GM19324 (cell line): ENCODE measurements around the gene LNX1.

Source experiments
- ATAC-seq: cut with Tn5 transposase; IDR thresholded peaks from one replicate; pipeline ENCODE4 v1.9.1; 2021; ENCODE audit warnings: mild to moderate bottlenecking, moderate library complexity; ENCODE audit not compliant: unreplicated experiment, low FRiP score

LNX1 gene

GRCh38 chr4:53591372-53591892 is at the start of gene LNX1:
TSS of gene LNX1 (minus strand) at chr4:53591486. CDS start at chr4:53574002, 17,484 bp downstream.
- ATAC-seq = no peak

GRCh38 chr4:53640576-53641453 is 49.5 kb upstream of the LNX1 start:
- ATAC-seq = peak; percentile 70

GRCh38 chr4:53638919-53639318 is 47.6 kb upstream of the LNX1 start:
- no peak for ATAC-seq

- no peak for ATAC-seq
Observed at GRCh38 chr4:53637348-53637747, 46.1 kb upstream of the LNX1 start.

GRCh38 chr4:53635697-53636483 is 44.6 kb upstream of the LNX1 start:
- no peak for ATAC-seq

GRCh38 chr4:53633608-53634007 is 42.3 kb upstream of the LNX1 start:
- no peak for ATAC-seq

DNA sequence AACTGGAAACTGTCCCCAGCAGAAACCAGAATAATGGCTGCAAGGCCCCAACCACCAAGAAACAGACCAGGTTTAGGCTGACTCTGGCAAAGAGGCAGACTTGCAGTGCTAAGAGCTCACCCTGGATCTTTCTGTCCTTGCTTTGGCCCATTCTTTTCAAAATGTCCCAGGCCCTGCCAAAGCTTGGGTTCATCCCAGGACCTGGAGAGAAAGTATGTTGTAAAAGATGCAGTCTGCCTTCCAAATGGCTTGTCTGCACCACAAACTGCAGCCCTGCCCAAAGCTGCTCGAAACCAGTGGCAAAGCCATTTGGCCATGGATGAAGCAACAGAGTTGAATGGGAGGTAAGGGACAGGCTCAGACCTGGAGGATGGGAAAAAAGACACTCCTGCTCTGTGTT is 38.0 kb upstream of the LNX1 start:
- ATAC-seq = no peak

DNA sequence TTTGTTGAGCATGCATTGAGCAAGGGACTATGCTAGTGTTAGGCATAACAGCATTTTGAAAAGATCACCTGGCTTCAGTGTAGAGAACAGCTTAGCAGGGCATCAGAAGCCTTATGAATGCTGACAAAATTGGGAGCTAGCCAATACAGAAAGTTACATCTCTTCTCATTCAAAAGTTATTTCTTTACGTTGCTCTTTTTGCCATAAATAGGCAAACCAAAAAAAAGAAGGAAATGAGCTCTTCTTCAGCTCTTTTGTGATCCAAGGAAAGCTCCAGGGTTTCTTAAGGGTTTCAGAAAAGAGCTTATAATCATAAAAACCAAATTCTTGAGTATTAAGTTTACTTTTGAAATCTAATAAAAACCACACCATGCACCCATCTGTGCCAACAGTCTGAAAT is 35.2 kb upstream of the LNX1 start:
- ATAC-seq = no peak

DNA sequence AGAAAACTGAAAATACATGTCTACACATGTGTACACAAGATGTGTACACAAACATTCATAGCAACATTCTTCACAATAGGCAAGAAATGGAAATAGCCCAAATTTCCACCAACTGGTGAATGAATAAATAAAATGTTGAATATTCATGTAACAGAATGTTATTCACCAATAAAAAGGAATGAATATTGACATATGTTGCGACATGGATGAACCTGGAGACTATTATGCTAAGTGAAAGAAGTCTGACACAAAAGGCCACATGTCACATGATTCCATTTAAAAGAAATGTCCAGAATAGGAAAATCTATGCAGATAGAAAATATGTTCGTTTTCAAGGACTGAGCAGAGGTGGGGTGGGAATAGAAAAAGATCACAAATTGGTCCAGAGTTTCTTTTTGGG is 34.6 kb upstream of the LNX1 start:
- ATAC-seq = no peak

DNA sequence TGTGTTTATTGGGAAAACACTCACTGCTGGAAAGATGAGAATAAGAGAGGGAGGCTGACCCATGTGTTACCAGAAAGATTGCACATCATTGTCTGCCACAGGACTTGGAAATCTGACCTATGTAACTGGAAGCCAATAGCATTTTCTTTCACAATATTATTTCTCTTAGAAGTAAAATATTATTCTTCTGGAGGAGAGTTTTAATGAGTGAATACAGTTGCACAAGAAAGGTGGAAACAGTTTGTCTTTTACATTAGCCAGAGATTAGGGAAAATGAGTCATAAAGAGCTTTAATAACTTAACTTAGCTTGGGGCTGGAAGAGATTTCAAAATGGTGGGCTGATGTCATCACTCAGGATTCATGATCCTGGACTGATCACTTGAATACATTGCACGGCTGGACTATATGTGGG is 31.5 kb upstream of the LNX1 start:
- ATAC-seq = no peak

DNA sequence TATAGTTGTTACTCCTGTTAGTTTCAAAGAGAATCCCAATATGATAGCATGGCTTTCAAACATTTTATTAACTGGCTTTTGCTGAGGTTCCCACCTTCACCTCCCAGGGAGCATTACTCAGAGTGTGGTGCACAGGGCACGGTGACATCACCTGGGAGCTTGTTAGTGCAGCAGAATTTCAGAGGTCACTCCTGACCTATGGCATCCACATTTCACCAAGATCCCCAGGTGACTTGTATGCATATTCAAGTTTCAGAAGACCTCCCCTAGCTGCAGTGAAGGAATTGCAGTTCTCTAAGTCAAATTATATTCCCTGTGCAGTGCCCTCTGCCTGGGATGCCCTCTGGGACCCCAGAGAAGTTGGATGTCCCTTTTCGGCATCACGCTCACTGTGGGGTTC is 29.7 kb upstream of the LNX1 start:
- ATAC-seq = no peak

DNA sequence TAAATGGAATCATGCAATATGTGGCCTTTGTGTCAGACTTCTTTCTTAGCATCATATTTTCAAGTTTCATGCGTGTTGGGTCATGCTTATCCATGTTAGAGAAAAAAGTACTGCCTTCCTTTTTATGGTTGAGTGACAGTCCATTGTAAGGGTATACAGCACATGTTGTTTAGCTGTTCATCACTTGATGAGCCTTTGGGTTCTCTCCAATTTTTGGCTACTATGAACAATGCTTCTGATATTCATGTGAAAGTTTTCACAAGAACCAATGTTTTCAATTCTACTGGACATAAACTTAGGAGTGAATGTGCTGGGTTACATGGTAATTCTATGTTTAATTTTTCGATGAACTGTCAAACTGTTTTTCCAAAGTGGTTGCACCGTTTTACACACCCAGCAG is 28.1 kb upstream of the LNX1 start:
- ATAC-seq = no peak

DNA sequence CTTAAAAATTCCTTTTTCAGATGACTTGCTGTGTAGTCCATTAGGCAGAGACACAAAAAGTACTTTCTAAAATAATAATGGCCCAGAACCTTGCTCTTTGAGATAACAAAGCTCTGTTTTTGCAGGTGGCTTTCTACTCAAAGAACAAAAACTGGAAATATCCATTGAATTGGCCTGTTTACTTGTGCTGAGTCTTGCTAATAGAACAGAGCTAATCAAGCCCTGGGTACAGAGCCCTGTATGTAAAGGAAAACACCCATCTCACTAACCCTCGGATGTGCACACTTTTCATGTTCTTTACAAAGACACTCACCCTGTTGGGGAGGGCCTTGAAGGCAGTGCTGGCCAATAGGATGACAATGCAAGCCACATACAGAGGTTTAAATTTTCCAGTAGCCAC is 27.0 kb upstream of the LNX1 start:
- ATAC-seq = no peak

DNA sequence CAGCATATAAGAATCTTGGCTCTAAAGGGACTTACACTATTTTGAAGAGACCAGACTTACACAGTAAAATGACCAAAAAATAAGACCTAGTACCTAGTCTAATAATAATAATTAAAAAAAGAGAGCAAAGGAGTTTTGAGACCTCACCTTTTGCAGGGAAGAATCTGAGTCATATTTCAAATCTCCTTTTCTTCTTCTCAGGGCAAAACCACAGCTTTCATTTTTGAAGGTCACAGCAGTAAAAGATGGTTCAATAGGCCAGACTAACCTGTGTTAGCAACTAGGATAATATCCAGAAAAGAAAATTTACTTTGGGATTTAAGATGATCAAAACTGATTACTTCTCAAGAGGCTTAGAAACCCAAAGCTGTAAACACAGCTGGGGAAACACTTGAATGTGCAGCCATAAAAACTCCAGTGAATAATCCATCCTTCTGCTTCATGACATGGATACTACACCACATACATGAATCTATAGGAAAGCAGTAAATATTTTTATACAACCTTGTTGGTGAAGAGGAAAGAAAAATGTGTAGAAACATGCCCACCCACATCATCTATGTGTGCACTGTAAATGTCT is 25.9 kb upstream of the LNX1 start:
- ATAC-seq = no peak

- no peak for ATAC-seq
Observed at GRCh38 chr4:53616219-53616618, 24.9 kb upstream of the LNX1 start.

- no peak for ATAC-seq
Observed at GRCh38 chr4:53614591-53614990, 23.3 kb upstream of the LNX1 start.

DNA sequence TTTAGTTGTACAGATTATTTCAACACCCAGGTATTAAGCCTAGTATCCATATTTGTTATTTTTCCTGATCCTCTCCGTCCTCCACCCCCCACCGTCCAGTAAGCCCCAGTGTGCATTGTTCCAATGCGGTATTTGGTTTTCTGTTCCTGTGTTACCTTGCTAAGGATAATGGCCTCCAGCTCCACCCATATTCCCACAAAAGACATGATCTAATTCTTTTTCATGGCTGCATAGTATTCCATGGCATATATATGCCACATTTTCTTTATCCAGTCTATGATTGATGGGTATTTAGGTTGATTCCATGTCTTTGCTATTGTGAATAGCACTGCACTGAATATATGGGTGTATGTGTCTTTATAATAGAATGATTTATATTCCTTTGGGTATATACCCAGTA is 22.1 kb upstream of the LNX1 start:
- no peak for ATAC-seq

GRCh38 chr4:53608649-53609048 is 17.4 kb upstream of the LNX1 start:
- no peak for ATAC-seq

- ATAC-seq = peak; percentile 59
Observed at GRCh38 chr4:53608242-53608641, 17.0 kb upstream of the LNX1 start.

- no peak for ATAC-seq
Observed at GRCh38 chr4:53605783-53606182, 14.5 kb upstream of the LNX1 start.

DNA sequence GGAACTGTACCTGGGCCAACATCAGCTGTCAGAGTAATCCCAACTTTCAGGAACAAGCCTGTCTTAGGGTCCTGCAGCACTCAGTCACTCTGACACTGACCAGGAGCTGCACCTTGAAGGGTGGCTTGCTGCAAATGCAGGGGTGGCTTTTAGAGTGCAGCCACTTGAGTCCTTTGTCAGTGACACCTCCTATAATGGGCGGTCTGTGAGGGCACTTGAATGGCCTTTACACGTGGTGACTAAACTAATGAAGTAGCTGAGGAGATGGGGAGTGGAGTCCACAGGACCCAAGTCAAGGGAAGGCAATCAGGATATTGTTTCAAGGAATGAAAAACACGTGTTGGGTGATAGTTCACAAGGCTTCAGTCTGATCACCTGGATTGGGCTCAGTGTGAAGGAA is 11.1 kb upstream of the LNX1 start:
- no peak for ATAC-seq
